PFSK-1 (cell line): ENCODE results near the gene C1orf35.

Source experiments
- POLR2AphosphoS5 ChIP-seq: IDR thresholded peaks from 2 replicates; pipeline ENCODE4 v1.6.1; 2012; ENCODE audit warnings: low read depth, mild to moderate bottlenecking, control low read depth, low read length, moderate library complexity
- TF ChIP-seq, protein P1 (sequence below), 2 experiments: IDR thresholded peaks; 2 replicates each; pipeline versions ENCODE4 v1.6.1 to v1.8.0; 2011 to 2012; ENCODE audit warnings: low read depth in 2 of 2, low read length in 2 of 2, control low read depth in 1 of 2, inconsistent platforms in 1 of 2, mild to moderate bottlenecking in 1 of 2, moderate library complexity in 1 of 2; ENCODE audit not compliant: insufficient read depth in 1 of 2

DNA sequence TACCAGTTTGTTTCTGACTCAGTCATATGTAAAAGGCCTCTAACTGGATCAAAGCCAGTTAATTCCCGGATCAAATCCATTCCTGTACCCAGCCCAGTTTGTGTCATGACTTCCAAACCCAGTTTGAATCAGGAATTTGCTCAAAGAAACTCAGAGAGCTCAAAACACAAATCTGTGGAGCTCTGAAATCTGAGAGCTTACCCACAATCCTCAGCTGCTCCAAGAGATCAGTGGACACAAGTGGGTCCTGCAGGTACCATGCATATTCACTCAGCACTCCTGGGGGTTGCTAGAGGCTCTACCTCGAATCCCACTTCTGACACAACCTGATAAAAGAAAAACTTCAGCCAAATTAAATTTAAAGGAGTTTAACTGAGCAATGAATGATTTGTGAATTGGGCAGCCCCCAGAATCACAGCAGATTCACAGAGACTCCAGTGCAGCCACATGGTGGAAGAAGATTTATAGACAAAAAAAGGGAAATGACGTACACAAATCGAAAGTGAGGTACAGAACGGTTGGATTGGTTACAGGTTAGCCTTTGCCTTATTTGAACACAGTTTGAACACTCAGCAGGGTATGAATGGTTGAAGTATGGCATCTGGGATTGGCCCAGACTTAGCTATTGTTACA, 17.8 kb upstream of the C1orf35 start:
- no peak for TF ChIP-seq POLR2AphosphoS5
- TF ChIP-seq, protein P1, sequence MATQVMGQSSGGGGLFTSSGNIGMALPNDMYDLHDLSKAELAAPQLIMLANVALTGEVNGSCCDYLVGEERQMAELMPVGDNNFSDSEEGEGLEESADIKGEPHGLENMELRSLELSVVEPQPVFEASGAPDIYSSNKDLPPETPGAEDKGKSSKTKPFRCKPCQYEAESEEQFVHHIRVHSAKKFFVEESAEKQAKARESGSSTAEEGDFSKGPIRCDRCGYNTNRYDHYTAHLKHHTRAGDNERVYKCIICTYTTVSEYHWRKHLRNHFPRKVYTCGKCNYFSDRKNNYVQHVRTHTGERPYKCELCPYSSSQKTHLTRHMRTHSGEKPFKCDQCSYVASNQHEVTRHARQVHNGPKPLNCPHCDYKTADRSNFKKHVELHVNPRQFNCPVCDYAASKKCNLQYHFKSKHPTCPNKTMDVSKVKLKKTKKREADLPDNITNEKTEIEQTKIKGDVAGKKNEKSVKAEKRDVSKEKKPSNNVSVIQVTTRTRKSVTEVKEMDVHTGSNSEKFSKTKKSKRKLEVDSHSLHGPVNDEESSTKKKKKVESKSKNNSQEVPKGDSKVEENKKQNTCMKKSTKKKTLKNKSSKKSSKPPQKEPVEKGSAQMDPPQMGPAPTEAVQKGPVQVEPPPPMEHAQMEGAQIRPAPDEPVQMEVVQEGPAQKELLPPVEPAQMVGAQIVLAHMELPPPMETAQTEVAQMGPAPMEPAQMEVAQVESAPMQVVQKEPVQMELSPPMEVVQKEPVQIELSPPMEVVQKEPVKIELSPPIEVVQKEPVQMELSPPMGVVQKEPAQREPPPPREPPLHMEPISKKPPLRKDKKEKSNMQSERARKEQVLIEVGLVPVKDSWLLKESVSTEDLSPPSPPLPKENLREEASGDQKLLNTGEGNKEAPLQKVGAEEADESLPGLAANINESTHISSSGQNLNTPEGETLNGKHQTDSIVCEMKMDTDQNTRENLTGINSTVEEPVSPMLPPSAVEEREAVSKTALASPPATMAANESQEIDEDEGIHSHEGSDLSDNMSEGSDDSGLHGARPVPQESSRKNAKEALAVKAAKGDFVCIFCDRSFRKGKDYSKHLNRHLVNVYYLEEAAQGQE (IDR thresholded peaks at IDR 0.05; ENCODE audit: insufficient read depth in 1 of 2, low read depth in 2 of 2, low read length in 2 of 2): no peak
